ENCODE data around the gene NARF. TPM values are rescaled to one million over a fixed set of nuclear protein-coding genes. Genes with fewer than 3 reads are reported as not detected.
"Not testable (repeated sequence)": the region's sequence is repeated elsewhere in the genome, so short reads cannot be mapped to it uniquely, and the experiment has no call there.

NARF gene
- total and polyA plus RNA-seq, 2 experiments from 2014 or later, result 66.1 to 67.1 TPM

DNA sequence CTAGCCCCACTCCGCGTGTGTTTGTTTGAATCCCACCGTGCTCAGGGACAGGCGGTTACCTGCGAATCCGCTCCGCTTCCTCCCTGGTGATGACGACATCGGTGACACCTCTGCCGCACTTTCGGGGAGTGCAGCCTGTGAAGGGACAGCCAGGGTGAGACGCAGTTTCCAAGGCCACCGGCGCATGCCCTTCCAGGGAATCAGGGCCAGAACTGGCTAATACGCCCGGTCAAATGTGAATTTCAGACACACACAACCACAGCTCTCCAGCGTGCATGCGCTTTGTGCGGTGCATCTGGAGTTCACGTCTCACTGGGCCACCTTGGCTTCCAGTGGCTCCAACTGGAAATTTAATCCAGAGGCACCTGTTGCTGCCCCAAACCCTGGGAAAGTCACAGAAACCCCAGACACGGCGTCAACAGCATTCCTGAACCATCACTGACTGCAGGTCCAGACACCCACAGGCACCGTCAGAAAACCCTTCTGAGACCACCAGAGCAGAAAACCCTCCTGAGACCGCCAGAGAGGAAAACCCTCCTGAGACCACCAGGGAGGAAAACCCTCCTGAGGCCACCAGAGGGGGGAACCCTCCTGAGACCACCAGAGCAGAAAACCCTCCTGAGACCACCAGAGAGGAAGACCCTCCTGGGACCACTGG is 47.0 kb upstream of the NARF start:
- Histone ChIP-seq H3K27ac (ENCODE audit: low read depth) (no peak overlapping the region), H3K4me2 (no peak overlapping the region), H2AFZ (no peak overlapping the region), H3F3A (replicated peaks; ENCODE audit: low read depth) (no peaks in the 10 kb centered on the region; the same call in 1 of the 2 replicates), H4K20me1 (replicated peaks; ENCODE audit: insufficient read depth) (peaks cover 4% of the 10 kb centered on the region), H3K9me2 (ENCODE audit: insufficient read depth) (no peaks in the 10 kb centered on the region), H3K36me3 (ENCODE audit: insufficient read depth) (no peaks in the 10 kb centered on the region), H3K27me3 (ENCODE audit: insufficient read depth) (no peaks in the 10 kb centered on the region), H3K4me3 (no peak overlapping the region), H3K79me2 (replicated peaks; ENCODE audit: insufficient read depth) (no peaks in the 10 kb centered on the region), H3K4me1 (ENCODE audit: insufficient read depth) (peaks cover 4% of the 10 kb centered on the region)
- TF ChIP-seq NANOG (IDR thresholded peaks at IDR 0.05; ENCODE audit: borderline replicate concordance) (no peak), JUNB (IDR thresholded peaks at IDR 0.05; ENCODE audit: unreplicated experiment) (no peak), ZNF462 (CRISPR knock-in tag; IDR thresholded peaks at IDR 0.05) (no peak), POLR2AphosphoS5 (IDR thresholded peaks at IDR 0.05; ENCODE audit: low read depth) (no peak), ZNF114 (CRISPR knock-in tag; IDR thresholded peaks at IDR 0.05) (no peak)
- TF ChIP-seq, protein P1, sequence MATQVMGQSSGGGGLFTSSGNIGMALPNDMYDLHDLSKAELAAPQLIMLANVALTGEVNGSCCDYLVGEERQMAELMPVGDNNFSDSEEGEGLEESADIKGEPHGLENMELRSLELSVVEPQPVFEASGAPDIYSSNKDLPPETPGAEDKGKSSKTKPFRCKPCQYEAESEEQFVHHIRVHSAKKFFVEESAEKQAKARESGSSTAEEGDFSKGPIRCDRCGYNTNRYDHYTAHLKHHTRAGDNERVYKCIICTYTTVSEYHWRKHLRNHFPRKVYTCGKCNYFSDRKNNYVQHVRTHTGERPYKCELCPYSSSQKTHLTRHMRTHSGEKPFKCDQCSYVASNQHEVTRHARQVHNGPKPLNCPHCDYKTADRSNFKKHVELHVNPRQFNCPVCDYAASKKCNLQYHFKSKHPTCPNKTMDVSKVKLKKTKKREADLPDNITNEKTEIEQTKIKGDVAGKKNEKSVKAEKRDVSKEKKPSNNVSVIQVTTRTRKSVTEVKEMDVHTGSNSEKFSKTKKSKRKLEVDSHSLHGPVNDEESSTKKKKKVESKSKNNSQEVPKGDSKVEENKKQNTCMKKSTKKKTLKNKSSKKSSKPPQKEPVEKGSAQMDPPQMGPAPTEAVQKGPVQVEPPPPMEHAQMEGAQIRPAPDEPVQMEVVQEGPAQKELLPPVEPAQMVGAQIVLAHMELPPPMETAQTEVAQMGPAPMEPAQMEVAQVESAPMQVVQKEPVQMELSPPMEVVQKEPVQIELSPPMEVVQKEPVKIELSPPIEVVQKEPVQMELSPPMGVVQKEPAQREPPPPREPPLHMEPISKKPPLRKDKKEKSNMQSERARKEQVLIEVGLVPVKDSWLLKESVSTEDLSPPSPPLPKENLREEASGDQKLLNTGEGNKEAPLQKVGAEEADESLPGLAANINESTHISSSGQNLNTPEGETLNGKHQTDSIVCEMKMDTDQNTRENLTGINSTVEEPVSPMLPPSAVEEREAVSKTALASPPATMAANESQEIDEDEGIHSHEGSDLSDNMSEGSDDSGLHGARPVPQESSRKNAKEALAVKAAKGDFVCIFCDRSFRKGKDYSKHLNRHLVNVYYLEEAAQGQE (IDR thresholded peaks at IDR 0.05; ENCODE audit: unreplicated experiment), result no peak
- H3K9me3 Mint-ChIP-seq, result no peaks in the 10 kb centered on the region; the same call in 2 of the 3 replicates
- peaks cover 7% of the 10 kb centered on the region for H3K27me3 Mint-ChIP-seq (ENCODE audit: insufficient read depth, low read depth, poor library complexity)
- DNase-seq (ENCODE audit: low spot score) (no peak), ATAC-seq (no peak)
- H3K36me3 Mint-ChIP-seq (ENCODE audit: low read depth), result no peaks in the 10 kb centered on the region
- H3K4me1 Mint-ChIP-seq, result peaks cover 9% of the 10 kb centered on the region
- H3K27ac Mint-ChIP-seq, result no peak overlapping the region
- no peak overlapping the region for H3K4me3 Mint-ChIP-seq

GRCh38 chr17:82412081-82412480 is 46.5 kb upstream of the NARF start:
- not testable (repeated sequence) for H3K79me2 ChIP-seq (replicated peaks; ENCODE audit: insufficient read depth); H4K20me1 ChIP-seq (replicated peaks; ENCODE audit: insufficient read depth); H3K36me3 ChIP-seq (ENCODE audit: insufficient read depth); H3K4me3 Mint-ChIP-seq; H3K4me1 ChIP-seq (ENCODE audit: insufficient read depth); H3K27ac ChIP-seq (ENCODE audit: low read depth); H3K36me3 Mint-ChIP-seq (ENCODE audit: low read depth); H2AFZ ChIP-seq; H3K27ac Mint-ChIP-seq; H3K27me3 Mint-ChIP-seq (ENCODE audit: insufficient read depth, low read depth, poor library complexity); H3K4me3 ChIP-seq; H3K27me3 ChIP-seq (ENCODE audit: insufficient read depth); H3K9me3 Mint-ChIP-seq; DNase-seq (ENCODE audit: low spot score); H3K9me2 ChIP-seq (ENCODE audit: insufficient read depth); H3K4me1 Mint-ChIP-seq; ATAC-seq; H3F3A ChIP-seq (replicated peaks; ENCODE audit: low read depth); H3K4me2 ChIP-seq
